Activated gamma-delta T cell treated with anti-CD3 and anti-CD28 coated beads, Interleukin-2, amount 50 U/mL, for 16 hours (primary cell): ENCODE results near the gene RPH3AL.

Experiments used
- DNase-seq: peaks from one replicate; pipeline ENCODE4 v3.0.0-alpha.2; 2020; ENCODE audit warnings: low read depth

RPH3AL gene

GRCh38 chr17:336110-337021 lies 16.2 kb downstream of the RPH3AL start:
- no peak for DNase-seq

DNA sequence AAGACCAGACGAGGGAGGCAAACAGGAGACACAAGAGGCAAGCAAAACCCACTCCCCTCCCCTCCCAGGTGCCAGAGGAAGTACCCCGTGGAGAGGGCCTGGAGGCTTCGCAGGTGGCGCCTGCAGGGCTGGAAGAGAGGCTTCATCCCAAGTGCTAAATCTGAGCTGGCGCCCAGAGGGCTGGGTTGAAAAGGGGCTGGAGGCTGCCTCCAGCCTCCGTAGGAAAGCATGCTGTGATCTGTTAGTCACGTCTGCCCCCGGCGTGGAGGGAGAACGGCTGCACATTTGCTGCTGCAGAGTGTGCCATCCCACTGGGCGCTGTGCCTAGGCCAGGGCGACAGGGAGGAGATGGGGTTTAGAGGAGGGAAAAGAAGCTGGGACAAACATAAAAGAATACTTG lies 16.9 kb downstream of the RPH3AL start:
- DNase-seq = no peak

DNA sequence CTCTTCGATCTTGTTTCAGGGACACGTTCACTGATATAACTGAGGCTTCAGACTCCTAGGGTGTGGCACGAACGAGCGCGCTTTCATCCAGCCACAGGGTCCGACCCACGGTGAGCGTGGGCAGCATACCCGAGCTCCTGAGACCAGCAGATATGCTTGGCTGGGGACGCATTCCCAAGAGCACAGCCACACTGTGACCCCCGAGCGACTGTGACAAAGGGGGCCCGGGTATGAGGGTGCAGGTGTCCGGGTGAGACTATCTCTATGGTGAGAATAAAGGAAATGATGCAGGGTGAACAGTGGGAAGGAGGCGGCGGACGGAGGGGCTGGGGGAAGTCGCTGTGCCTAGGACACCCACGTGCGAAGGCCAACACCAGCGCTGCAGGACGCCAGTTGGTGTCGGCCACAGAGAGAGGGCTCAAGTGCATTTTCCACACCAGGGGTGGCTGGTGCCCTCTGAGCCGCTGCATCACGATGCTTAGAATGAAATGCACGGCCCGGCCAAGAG lies 17.6 kb downstream of the RPH3AL start:
- DNase-seq = no peak

- DNase-seq = no peak
Observed at GRCh38 chr17:333626-334396, 18.8 kb downstream of the RPH3AL start.

DNA sequence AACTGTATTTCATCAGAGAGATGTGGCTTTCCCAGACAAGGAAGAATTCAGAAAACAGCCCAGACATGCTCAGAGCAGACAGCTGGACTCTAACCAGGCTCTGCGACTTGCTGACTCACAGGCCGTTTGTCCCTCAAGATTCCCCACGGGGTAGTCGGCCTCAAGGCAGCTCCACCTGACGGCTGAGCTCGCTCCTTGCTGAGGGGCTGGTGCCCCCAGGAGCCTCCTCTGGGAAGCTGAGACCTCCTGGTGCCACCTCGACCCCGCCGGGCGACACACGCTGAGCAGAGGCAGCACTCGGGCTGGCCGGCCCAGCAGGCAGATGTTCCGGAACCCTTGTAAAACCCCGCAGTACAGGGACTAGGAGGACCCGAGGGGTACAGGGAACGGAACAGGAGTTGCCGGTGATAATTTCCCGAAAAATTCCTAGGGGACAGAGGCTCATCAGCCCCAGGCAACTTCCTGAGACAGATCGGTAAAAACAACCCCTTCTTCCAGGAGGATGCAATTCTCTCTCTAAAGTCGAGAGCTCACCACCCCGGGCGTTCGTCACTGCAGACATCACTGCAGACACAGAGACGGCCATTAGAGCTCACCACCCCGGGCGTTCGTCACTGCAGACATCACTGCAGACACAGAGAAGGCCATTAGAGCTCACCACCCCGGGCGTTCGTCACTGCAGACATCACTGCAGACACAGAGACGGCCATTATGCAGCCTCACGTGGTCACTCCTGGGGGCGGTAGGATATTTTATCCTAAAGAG lies 19.9 kb downstream of the RPH3AL start:
- DNase-seq = no peak

- no peak for DNase-seq
Observed at GRCh38 chr17:332023-332422, 20.6 kb downstream of the RPH3AL start.

DNA sequence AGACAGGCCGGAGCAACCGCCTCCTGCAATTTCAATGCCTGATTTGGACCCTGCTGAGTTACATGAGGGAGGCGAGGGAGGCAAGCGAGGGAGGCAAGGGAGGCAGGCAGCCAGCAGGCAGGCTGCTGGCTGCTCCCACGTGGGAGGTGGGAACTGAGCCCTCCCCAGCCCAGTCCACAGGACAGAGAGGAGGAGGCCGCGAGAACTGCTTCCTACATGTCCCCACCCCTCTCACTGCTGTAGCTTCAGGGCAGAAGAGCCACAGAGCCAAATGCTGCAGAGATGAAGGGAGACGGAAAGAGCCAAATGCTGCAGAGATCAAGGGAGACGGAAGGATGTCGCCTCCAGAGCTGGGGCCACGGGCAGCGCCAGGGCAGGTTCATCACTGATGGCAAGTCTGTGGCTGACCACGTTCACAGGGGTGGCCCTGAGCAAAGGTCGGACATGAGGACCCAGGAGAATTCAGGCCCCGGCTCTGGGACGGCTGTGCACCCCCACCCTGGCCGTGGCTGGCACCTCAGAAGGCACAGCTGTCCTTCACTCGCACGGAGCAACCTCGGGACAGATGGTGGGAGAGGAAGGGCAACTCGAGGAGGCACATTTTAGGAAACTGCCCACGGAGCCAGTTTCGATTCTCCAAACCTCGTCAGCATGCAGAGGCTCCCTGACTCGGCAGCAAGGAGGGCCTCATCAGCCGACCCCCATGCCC lies 21.5 kb downstream of the RPH3AL start:
- DNase-seq = no peak

GRCh38 chr17:329784-330420 lies 22.7 kb downstream of the RPH3AL start:
- no peak for DNase-seq

GRCh38 chr17:327971-328370 lies 24.6 kb downstream of the RPH3AL start:
- DNase-seq = no peak

GRCh38 chr17:327296-327695 lies 25.3 kb downstream of the RPH3AL start:
- DNase-seq = no peak

DNA sequence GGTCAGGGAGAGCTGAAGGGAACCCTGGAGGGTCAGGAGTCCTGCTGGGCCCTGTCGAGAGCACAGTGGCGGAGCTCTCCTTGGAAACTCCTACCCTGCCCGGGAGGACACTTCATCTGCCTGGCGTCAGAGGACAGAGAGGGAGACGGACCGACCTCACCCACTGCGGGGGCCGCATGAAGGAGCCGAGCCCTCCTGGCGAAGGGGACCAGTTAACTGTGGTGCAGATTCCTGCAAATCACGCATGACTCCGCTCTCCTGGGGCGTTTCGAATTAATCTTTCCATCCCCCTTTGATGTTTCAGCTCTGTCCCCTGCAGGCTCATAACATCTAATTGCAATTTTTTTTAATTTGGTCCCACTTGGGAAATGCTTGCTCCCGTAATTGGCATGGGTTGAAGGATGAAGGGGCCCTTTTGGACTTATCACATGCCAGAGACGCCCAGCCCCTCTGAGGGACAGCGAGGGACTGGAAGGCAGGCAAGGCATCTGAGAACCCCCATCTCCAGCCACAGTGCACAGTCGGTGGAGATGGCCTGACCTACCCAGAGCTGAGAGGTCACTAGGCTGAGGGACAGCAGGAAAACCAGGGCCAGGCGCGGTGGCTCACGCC lies 26.5 kb downstream of the RPH3AL start:
- DNase-seq = no peak

DNA sequence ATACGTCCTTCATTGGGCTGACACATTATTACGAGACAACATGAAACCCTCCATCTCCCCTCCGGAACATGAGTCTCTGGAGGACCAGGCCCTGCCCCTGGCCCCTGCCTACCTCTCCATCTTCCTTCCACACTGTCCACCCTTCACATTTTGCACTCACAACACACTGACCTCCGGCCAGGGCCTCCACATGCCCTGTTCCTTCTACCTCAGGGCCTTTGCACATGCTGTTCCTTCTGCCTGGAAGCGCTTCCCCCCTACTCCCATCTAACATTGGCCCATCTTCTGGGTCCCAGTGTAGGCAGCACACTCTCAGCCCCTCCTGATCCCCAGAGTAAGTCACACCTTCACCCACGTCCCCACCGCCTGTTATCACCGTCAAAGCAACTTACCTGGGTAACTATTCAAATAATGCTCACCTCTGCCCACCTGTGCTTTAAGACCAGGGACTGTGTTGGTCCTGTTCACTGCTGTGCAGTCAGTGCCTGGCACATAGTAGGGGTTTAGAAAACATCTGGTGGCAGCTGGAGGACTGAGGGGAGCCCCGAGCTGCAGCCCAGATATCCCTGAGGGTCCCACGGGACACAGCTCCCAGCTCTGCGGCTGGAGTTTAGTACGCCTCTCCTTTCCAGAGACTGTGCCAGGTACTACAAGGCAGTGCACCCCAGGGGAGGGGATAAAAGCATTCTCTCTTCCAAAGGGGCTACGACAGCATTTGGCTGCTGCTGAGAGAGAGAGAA lies 27.2 kb downstream of the RPH3AL start:
- no peak for DNase-seq

DNA sequence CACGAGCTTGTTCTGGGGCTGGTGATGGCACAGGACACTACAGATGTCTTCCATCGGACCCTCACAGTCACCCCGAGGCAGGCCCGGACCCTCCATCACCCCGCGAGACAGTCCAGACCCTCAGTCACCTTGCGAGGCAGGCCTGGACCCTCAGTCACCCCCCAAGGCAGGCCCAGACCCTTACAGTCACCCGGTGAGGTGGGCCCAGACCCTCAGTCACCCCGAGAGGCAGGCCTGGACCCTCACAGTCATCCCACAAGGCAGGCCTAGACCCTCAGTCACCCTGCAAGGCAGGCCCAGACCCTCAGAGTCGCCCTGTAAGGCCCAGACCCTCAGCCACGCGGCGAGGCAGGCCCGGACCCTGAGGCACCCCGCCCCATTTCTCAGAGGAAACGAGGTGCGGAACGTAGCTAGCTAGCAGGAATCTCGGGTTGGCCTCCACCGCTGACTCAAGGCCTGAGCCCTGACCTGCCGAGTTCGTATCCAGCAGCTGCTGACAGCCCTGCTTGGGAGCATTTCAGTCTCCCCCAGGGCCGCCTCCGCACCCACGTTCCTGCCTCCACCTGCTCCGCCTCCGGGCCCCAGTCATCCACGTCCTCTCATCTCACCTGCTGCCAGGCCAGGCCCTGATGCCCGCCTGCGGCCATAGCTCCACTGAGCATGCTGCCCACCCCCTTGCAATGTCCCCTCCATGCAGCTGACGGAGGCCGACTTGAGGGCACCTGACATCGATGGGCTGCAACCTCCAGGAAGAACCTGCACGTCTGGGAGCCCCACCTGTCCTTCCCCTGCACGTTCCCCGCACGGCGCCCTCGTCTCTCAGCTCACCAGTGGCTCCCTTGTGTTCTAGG lies 28.7 kb downstream of the RPH3AL start:
- DNase-seq = no peak

GRCh38 chr17:323181-323580 lies 29.4 kb downstream of the RPH3AL start:
- no peak for DNase-seq

DNA sequence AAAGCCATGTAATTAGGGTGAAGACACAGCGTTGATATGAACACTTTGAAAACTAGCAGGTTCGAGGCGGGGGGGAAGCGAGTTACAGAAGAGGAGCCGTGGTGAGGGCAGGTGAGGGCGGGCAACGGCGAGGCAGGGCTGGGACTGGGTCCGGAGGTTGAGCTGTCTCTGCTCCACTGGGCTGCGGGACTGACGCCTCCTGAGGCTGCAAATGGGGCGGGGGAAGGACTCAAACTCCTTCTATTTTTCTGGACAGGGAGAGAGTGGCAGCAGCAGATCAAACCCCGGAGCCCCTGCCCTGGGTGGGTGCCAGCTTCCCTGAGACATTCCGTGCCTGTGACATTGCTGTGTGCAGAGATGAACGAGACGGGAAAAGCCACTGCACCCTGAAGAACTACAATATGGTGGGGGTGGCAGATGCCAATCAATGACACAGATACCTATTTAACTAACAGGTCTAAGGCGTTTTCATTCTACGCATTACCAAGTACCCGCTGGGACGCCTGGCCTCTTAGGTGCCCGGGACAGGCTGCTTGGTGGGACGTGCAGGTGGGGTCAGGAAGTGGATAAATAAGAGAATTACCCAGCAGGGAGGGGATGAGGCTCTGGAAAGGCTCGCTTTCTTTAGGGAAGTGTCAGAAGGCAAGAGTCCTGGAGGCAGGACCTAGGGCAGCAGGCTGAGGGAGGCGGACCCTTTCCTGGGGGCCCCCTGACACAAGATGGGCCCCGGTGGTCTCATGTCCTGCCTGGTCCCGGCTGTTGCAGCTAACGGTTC lies 30.4 kb downstream of the RPH3AL start:
- DNase-seq = no peak

DNA sequence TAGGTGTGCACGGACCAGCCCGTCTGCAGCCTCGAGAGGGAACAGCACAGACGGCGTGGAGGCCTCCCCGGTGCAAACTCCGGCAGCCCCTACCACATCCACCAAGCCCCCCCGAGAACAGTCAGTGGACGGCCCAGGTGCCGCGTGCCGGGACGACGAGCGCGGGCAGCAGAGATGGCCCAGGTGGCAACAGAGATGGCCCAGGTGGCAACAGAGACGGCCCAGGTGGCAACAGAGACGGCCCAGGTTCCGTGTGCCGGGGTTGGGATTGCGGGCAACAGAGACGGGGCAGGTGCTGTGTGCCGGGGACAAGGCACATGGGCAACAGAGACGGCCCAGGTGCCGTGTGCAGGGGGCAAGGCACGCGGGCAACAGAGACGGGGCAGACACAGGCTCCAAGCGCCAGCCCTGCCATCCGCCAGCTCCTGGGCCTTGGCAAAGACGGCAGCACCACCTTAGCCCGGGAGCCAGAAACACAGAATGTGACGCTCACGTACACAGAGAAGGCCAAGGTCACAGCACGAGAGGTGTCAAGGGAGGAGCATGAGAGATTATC lies 31.1 kb downstream of the RPH3AL start:
- DNase-seq = no peak

DNA sequence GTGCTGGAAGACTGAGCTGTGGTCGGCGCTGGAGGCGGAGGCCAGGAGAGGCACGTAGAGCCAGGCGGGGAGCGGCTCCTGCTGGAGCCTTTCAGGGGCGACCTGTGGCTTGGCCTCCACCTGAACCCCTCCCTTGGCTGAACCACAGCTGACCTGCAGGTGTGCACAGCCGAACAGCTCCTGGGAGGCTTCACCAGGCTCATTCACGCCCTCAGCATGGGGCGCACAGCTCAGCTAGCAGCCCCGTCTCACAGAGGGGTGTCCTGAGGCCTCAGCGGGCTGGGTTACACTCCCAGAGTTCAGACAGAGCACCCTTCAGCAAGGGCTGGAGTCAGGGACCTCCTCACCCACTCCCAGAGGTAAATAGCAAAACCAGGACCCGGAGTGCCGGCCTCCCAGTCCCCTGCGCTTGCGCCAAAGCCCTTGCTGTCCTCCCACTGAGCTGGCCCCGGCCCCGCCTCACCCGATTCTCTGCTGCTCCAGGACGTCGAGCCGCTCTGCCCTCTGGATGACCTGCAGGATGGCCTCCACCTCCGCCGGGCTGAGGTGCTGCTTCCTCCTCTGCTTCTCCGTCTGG lies 31.7 kb downstream of the RPH3AL start:
- DNase-seq = no peak

GRCh38 chr17:320139-320538 lies 32.5 kb downstream of the RPH3AL start:
- DNase-seq = no peak
